ENCODE results near the gene PDCL3. TPM values are rescaled to one million over a fixed set of nuclear protein-coding genes. Genes with fewer than 3 reads are reported as not detected.

The PDCL3 gene
- total RNA-seq, 2 donors from 2014 or later: 16.6 to 27.2 TPM

DNA sequence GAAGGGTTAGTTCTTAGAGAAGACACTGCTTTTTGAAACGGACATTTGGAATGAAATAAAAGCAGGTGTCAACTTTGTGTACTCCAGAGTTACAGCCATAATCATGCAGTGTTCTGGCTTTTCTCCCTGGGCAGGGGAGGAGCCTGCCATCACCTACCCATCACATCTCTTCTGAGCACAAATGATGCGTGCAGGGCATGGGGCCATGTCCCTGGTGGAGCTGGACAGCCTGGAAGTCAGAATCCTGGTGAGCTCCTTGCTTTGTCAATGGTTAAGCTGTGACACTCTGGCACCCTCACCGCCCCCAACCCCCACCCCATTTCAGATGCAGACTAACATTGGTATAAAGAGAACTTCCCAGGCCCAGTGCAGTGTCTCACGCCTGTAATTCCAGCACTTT lies 53.1 kb downstream of the PDCL3 start:
- no peaks in the 10 kb centered on the region for H3K4me1 ChIP-seq (replicated peaks)
- no peaks in the 10 kb centered on the region for H3K9me3 ChIP-seq
- H3K36me3 ChIP-seq: no peaks in the 10 kb centered on the region
- intact Hi-C loops (cut with DNase I): no loop called here
- WGBS: 74% methylated on average over 4 of the region's 4 CpGs
- TF ChIP-seq, protein P1, sequence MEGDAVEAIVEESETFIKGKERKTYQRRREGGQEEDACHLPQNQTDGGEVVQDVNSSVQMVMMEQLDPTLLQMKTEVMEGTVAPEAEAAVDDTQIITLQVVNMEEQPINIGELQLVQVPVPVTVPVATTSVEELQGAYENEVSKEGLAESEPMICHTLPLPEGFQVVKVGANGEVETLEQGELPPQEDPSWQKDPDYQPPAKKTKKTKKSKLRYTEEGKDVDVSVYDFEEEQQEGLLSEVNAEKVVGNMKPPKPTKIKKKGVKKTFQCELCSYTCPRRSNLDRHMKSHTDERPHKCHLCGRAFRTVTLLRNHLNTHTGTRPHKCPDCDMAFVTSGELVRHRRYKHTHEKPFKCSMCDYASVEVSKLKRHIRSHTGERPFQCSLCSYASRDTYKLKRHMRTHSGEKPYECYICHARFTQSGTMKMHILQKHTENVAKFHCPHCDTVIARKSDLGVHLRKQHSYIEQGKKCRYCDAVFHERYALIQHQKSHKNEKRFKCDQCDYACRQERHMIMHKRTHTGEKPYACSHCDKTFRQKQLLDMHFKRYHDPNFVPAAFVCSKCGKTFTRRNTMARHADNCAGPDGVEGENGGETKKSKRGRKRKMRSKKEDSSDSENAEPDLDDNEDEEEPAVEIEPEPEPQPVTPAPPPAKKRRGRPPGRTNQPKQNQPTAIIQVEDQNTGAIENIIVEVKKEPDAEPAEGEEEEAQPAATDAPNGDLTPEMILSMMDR (IDR thresholded peaks at IDR 0.05): no peak
- no peak for TF ChIP-seq POLR2A (IDR thresholded peaks at IDR 0.05)
- no peak for TF ChIP-seq POLR2AphosphoS5 (IDR thresholded peaks at IDR 0.05)
- H3K4me3 ChIP-seq: no peak overlapping the region
- no peak for DNase-seq (ENCODE audit: low spot score)
- H3K27me3 ChIP-seq (replicated peaks; ENCODE audit: insufficient read depth): no peaks in the 10 kb centered on the region
- H3K27ac ChIP-seq: no peak overlapping the region

DNA sequence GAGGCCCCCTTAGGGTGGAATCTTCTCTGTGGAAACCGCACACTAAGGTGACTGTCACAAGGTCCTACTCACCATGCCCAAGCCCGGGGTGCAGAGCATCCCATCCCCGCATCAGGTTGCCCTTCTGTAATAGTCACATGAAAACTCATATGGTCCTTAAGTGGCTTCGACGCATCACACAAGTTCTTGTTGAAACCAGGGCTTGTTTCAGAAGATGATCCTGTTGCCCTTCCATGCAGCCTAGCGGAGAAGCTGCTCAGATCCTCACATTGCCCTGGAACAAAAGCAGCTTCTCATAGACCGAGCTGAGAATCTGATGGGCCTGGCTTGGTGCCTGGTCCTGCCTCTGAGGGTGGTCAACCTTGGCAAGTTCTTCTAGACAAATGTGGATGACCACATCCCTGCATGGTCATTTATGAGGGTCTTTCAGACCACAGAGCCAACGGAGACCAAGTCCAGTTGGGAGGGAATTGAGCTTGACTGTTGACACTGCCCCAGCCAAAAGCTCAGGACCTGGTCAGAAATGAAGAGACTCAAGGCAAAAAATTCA lies 54.1 kb downstream of the PDCL3 start:
- no peaks in the 10 kb centered on the region for H3K4me1 ChIP-seq (replicated peaks)
- DNase-seq (ENCODE audit: low spot score): no peak
- TF ChIP-seq, protein P1 (IDR thresholded peaks at IDR 0.05): no peak
- no peak for TF ChIP-seq POLR2AphosphoS5 (IDR thresholded peaks at IDR 0.05)
- no peak for TF ChIP-seq POLR2A (IDR thresholded peaks at IDR 0.05)
- intact Hi-C loops (cut with DNase I): no loop called here
- H3K36me3 ChIP-seq: no peaks in the 10 kb centered on the region
- H3K27me3 ChIP-seq (replicated peaks; ENCODE audit: insufficient read depth): no peaks in the 10 kb centered on the region
- H3K4me3 ChIP-seq: no peak overlapping the region
- H3K9me3 ChIP-seq: no peaks in the 10 kb centered on the region
- WGBS: 87% methylated on average over 8 of the region's 8 CpGs
- no peak overlapping the region for H3K27ac ChIP-seq

DNA sequence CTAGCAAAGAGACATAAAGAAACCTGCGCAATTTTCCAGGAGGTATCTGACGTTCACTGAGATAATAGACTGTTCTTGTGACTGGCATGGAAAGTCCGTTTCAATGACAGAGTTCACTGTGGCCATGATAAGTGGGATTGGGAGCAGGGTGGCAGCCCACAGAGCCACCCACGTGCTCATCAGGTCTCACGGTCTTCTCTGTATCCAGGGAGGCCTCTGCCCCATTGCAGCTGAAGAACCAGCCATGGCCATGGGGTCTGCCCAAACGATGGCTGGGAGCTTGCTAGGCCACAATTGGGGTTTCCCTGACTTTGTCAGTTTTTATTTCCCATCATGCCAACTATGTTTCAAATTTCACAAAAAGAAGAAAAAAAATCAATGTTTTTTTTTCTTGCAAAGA lies 57.2 kb downstream of the PDCL3 start:
- no peaks in the 10 kb centered on the region for H3K27me3 ChIP-seq (replicated peaks; ENCODE audit: insufficient read depth)
- H3K36me3 ChIP-seq: no peaks in the 10 kb centered on the region
- intact Hi-C loops (cut with DNase I): no loop called here
- no peak overlapping the region for H3K27ac ChIP-seq
- DNase-seq (ENCODE audit: low spot score): no peak
- TF ChIP-seq POLR2AphosphoS5 (IDR thresholded peaks at IDR 0.05): no peak
- TF ChIP-seq, protein P1 (IDR thresholded peaks at IDR 0.05): no peak
- TF ChIP-seq POLR2A (IDR thresholded peaks at IDR 0.05): no peak
- no peaks in the 10 kb centered on the region for H3K4me1 ChIP-seq (replicated peaks)
- 83% methylated on average over 6 of the region's 6 CpGs for WGBS
- no peak overlapping the region for H3K4me3 ChIP-seq
- no peaks in the 10 kb centered on the region for H3K9me3 ChIP-seq

DNA sequence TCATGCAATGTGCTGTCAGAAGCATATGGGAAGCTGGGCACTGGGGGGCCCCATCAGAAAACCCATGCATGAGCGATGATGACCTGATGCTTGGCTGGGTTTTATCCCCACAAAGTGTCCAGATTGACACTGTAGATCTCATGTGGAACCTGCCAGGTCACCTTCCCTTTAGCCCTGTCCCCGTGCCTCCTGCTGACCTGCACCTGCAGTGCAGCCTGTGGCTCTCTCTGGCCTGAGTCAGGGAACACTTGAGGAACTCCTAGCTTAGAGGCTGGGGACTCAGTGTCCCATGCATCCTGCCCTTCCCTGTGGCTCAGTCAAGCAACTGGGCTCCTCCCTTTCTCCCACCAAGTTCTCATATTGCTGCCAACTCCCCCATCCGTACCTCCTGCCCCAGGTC lies 57.7 kb downstream of the PDCL3 start:
- intact Hi-C loops (cut with DNase I): no loop called here
- DNase-seq (ENCODE audit: low spot score): no peak
- WGBS: 88% methylated on average over 3 of the region's 3 CpGs
- Histone ChIP-seq H3K4me1 (replicated peaks) (no peaks in the 10 kb centered on the region), H3K27ac (no peak overlapping the region), H3K4me3 (no peak overlapping the region), H3K36me3 (no peaks in the 10 kb centered on the region), H3K9me3 (no peaks in the 10 kb centered on the region), H3K27me3 (replicated peaks; ENCODE audit: insufficient read depth) (no peaks in the 10 kb centered on the region)
- TF ChIP-seq POLR2A (IDR thresholded peaks at IDR 0.05): no peak
- TF ChIP-seq POLR2AphosphoS5 (IDR thresholded peaks at IDR 0.05): no peak
- TF ChIP-seq, protein P1 (IDR thresholded peaks at IDR 0.05): no peak

DNA sequence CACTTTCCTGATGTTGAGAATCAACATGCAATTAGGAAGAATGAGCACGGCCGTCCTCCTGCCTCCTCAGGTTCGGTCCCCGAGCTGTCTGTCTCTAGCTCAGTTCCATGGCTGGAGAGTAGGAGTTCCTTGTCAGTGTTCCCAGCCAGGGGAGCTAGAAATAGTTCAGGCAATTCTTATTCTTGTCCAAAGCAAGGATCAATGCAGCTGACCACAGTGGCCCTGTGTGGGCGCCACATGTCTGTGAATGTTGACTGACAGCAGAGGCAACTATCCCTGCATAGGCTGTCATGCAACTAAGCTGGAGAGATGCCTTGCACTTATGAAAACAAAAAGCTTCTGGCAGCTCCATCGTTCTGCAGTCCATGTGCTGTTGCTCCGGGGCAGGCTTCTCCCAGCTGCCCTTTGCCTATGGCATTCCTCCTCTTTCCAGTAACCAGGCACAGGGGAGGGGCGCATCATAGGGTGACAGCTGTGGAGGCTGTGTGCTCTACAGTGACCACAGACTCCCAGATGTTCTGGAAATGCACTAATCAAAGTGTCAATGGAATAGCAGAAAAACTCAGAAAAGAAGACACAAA lies 58.7 kb downstream of the PDCL3 start:
- intact Hi-C loops (cut with DNase I): no loop called here
- TF ChIP-seq, protein P1 (IDR thresholded peaks at IDR 0.05): no peak
- TF ChIP-seq POLR2A (IDR thresholded peaks at IDR 0.05) (no peak), POLR2AphosphoS5 (IDR thresholded peaks at IDR 0.05) (no peak)
- no peaks in the 10 kb centered on the region for H3K4me1 ChIP-seq (replicated peaks)
- no peaks in the 10 kb centered on the region for H3K36me3 ChIP-seq
- 93% methylated on average over 8 of the region's 8 CpGs for WGBS
- no peak overlapping the region for H3K4me3 ChIP-seq
- H3K9me3 ChIP-seq: no peaks in the 10 kb centered on the region
- no peak for DNase-seq (ENCODE audit: low spot score)
- H3K27ac ChIP-seq: no peak overlapping the region
- no peaks in the 10 kb centered on the region for H3K27me3 ChIP-seq (replicated peaks; ENCODE audit: insufficient read depth)

All from prostate gland (tissue), 2 donors.